Kidney (tissue), 14 donors: Measurements from ENCODE around the gene CCR9. TPM values are rescaled to one million over a fixed set of nuclear protein-coding genes. Genes with fewer than 3 reads are reported as not detected.

Experiments used
- DNase-seq, 5 donors: peaks; one replicate each; pipeline ENCODE4 v3.0.0-alpha.2; 2013 to 2020
- FAIRE-seq: peaks from 2 replicates; lab custom pipeline; 2012; peaks lifted over from hg19 to GRCh38; lab: Jason Lieb, UNC
- H3K27ac ChIP-seq, 2 donors: one replicate each; pipeline ENCODE4 v1.7.0; 2013; ENCODE audit warnings: low read depth in 2 of 2, low read length in 2 of 2, inconsistent platforms in 1 of 2
- H3K27me3 ChIP-seq: one replicate; pipeline ENCODE4 v1.7.1; 2013; ENCODE audit warnings: low read length, inconsistent platforms; ENCODE audit not compliant: control insufficient read depth, insufficient read depth
- H3K36me3 ChIP-seq, 3 donors: one replicate each; pipeline versions ENCODE4 v1.7.0 to v1.7.1; 2013; ENCODE audit warnings: low read length in 3 of 3, control low read depth in 1 of 3, inconsistent platforms in 1 of 3; ENCODE audit not compliant: insufficient read depth in 3 of 3, control insufficient read depth in 2 of 3
- H3K4me1 ChIP-seq, 3 donors: one replicate each; pipeline versions ENCODE4 v1.7.0 to v1.7.1; 2013; ENCODE audit warnings: low read length in 3 of 3, inconsistent platforms in 1 of 3, low read depth in 1 of 3; ENCODE audit not compliant: control insufficient read depth in 2 of 3, insufficient read depth in 2 of 3
- H3K4me3 ChIP-seq, 3 donors: one replicate each; pipeline versions ENCODE4 v1.7.0 to v1.8.1; 2013; ENCODE audit warnings: low read length in 3 of 3, control low read depth in 1 of 3, inconsistent platforms in 1 of 3
- H3K9ac ChIP-seq, 3 donors: one replicate each; pipeline versions ENCODE4 v1.7.0 to v1.7.1; 2013; ENCODE audit warnings: low read length in 3 of 3, control low read depth in 1 of 3, inconsistent platforms in 1 of 3
- H3K9me3 ChIP-seq, 3 donors: one replicate each; pipeline versions ENCODE4 v1.7.0 to v1.7.1; 2013; ENCODE audit warnings: low read length in 3 of 3, control low read depth in 1 of 3, inconsistent platforms in 1 of 3; ENCODE audit not compliant: control insufficient read depth in 2 of 3, insufficient read depth in 1 of 3
- intact Hi-C: fragments of 100-400 bp; cut with DNase I; formaldehyde crosslinking; loops from one replicate; pipeline ENCODE4 v1.11.1; 2022
- polyA plus RNA-seq: library from polyadenylated mRNA; stranded (reverse); fragments of 350-450 nt; fragmentation: Illumina TruSeq; extraction: RNeasy Lipid Tissue Mini Kit (QIAGEN cat#74804); gene quantifications from one replicate; pipeline ENCODE4 v1.2.3, GENCODE V29; 2014; ENCODE audit warnings: low read depth, low replicate concordance; ENCODE audit not compliant: insufficient read depth
- total RNA-seq: library from RNA; stranded (reverse); fragmentation: NEBNext Ultra II Directional; extraction: Animal tissue kit (Norgen Biotek cat#: 25700); gene quantifications from one replicate; pipeline ENCODE4 v1.2.1, GENCODE V29; 2021
- TF ChIP-seq, protein P1 (sequence below): IDR thresholded peaks from 3 replicates; pipeline ENCODE4 v1.5.1; 2012; ENCODE audit warnings: mild to moderate bottlenecking, moderate library complexity, borderline replicate concordance; ENCODE audit not compliant: insufficient read depth; ENCODE audit errors: extremely low read depth
- donor health status: control.
- donor health status: control.
- donor health status: control.
- donor health status: control.
- donor health status: control.
- donor health status: DM: yes; HTN: yes; CAD: no.
- donor health status: Normal renal cell carcinoma (clear cell type).

CCR9 gene
- total and polyA plus RNA-seq, 2 donors from 2014 or later = 0.22 to 0.43 TPM

DNA sequence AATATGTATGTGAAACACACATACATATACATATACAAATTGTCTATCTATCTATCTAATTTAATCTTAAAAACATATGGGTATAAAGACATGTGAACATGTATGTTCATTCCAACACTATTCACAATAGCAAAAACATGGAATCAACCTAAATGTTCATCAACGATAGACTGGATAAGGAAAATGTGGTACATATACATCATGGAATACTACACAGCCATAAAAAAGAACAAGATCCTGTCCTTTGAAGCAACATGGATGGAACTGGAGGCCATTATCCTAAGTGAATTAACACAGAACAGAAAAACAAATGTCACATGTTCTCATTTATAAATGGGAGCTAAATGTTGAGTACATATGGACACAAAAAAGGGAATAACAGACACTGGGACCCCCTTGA lies 5.8 kb downstream of the CCR9 start:
- H3K4me3 ChIP-seq = no peak overlapping the region
- H3K4me1 ChIP-seq = no peaks in the 10 kb centered on the region
- intact Hi-C loops = no loop called here
- DNase-seq (no peak), FAIRE-seq (no peak)
- no peak overlapping the region for H3K27ac ChIP-seq
- TF ChIP-seq, protein P1, sequence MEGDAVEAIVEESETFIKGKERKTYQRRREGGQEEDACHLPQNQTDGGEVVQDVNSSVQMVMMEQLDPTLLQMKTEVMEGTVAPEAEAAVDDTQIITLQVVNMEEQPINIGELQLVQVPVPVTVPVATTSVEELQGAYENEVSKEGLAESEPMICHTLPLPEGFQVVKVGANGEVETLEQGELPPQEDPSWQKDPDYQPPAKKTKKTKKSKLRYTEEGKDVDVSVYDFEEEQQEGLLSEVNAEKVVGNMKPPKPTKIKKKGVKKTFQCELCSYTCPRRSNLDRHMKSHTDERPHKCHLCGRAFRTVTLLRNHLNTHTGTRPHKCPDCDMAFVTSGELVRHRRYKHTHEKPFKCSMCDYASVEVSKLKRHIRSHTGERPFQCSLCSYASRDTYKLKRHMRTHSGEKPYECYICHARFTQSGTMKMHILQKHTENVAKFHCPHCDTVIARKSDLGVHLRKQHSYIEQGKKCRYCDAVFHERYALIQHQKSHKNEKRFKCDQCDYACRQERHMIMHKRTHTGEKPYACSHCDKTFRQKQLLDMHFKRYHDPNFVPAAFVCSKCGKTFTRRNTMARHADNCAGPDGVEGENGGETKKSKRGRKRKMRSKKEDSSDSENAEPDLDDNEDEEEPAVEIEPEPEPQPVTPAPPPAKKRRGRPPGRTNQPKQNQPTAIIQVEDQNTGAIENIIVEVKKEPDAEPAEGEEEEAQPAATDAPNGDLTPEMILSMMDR = no peak
- H3K9ac ChIP-seq = no peak overlapping the region
- H3K9me3 ChIP-seq = no peaks in the 10 kb centered on the region
- no peaks in the 10 kb centered on the region for H3K27me3 ChIP-seq
- no peaks in the 10 kb centered on the region for H3K36me3 ChIP-seq

DNA sequence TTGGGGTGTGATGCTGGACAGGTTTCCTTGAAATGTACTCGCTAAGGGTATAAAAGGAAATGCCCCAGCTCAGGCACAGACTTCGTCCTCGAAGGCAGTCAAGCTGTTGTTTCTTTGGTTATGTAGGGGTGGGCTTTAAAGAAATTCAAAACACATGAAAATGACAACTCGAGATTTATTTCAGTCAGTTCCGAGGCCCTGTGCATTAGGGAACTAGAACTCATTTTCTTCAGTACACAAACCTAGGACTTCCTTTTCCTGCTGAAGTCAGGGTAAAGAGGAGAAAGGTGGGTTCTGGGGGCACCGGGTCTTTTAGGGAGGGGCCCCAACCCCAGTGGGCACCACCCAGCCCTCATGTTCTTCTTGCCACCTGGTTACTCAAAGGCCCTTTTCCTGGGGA lies 7.7 kb downstream of the CCR9 start:
- Histone ChIP-seq H3K4me3 (no peak overlapping the region), H3K27me3 (no peaks in the 10 kb centered on the region), H3K4me1 (no peaks in the 10 kb centered on the region), H3K9me3 (no peaks in the 10 kb centered on the region), H3K9ac (no peak overlapping the region), H3K36me3 (no peaks in the 10 kb centered on the region), H3K27ac (no peak overlapping the region)
- TF ChIP-seq, protein P1 = no peak
- DNase-seq = no peak
- no peak for FAIRE-seq
- intact Hi-C loops = no loop called here

DNA sequence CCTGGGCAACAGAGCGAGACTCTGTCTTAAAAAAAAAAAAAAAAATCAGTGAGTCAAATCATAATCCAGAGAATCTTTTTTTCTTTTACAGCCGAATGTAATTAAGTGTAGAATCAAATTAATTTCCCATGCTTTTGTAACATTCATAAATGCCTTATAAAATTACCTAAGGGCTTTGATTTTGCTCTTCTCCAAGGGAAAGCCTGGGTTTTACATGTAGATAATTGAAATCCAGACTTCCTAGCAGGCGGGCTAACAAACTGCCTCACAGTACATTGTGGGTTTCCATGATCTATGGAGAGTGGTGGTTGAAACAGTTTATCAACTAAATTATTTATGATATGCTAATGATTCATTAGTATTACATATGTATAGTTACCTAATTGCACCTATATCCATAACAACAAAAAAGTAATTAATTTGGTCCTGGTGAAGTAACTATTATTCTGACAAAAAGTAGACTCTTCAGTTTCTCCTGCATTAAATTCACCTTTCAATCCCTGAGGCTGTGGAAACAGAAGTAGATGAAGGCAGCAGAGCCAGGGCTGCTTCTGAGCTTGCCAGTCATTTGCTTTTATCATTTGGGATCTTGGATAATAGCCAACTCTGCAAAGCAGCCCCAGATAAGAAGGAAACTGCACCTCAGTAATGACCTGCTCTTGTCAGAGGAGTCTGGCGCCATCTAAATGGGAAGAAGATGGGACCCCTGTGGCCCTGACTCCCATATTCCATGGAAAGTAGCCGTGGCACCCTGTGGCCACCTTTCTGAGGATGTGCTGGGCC lies 9.5 kb downstream of the CCR9 start:
- Histone ChIP-seq H3K4me3 (no peak overlapping the region), H3K9ac (no peak overlapping the region), H3K27me3 (no peaks in the 10 kb centered on the region), H3K9me3 (no peaks in the 10 kb centered on the region), H3K36me3 (no peaks in the 10 kb centered on the region), H3K4me1 (no peaks in the 10 kb centered on the region), H3K27ac (no peak overlapping the region)
- FAIRE-seq (no peak), DNase-seq (no peak)
- intact Hi-C loops = no loop called here
- TF ChIP-seq, protein P1 = no peak
